AG04450 (cell line): ENCODE measurements around the gene QTRT2. TPM values are rescaled to one million over a fixed set of nuclear protein-coding genes. Genes with fewer than 3 reads are reported as not detected.

ENCODE experiments used
- CTCF ChIA-PET: fragments of 300-600, 350-600 bp; formaldehyde crosslinking; extraction: SDS; loops from one replicate; lab custom pipeline; 2022; ENCODE audit warnings: antibody characterized with exemption, inconsistent platforms; lab: Charles Lee
- POLR2A ChIA-PET: fragments of 350-600 bp; formaldehyde crosslinking; extraction: SDS; loops from one replicate; lab custom pipeline; 2021; ENCODE audit warnings: antibody characterized with exemption, inconsistent platforms; lab: Yijun Ruan, JAX
- DNase-seq: peaks from one replicate; pipeline ENCODE4 v3.0.0-alpha.2; 2011; ENCODE audit warnings: low read depth, low spot score
- H3K27ac ChIP-seq: one replicate; pipeline ENCODE4 v1.5.1; 2012; ENCODE audit warnings: low read depth, low read length, control low read depth
- H3K27me3 ChIP-seq: one replicate; pipeline ENCODE4 v1.6.0; 2012; ENCODE audit warnings: low read length; ENCODE audit not compliant: control insufficient read depth, insufficient read depth
- H3K4me3 ChIP-seq: 2 replicates; pipeline ENCODE4 v1.5.1; 2011; ENCODE audit warnings: mild to moderate bottlenecking, low read depth, low read length, control low read depth
- H3K9me3 ChIP-seq: 2 replicates; pipeline ENCODE4 v1.5.1; 2012; ENCODE audit warnings: low read length; ENCODE audit not compliant: control insufficient read depth, insufficient read depth
- CTCF ChIP-seq: IDR thresholded peaks from 2 replicates; pipeline ENCODE4 v1.5.1; 2011; ENCODE audit warnings: low read depth, low read length, control low read depth, inconsistent platforms
- polyA plus RNA-seq: library from polyadenylated mRNA; depleted of rRNA; stranded (reverse); fragments of >200 nt; gene quantifications from 2 replicates; pipeline ENCODE4 v1.2.3, GENCODE V29; 2011

QTRT2 gene
- polyA plus RNA-seq, 1 experiment, result 10.8 TPM

GRCh38 chr3:114020907-114021306 lies 35.6 kb upstream of the QTRT2 start:
- POLR2A ChIA-PET, result no interaction called here
- Histone ChIP-seq H3K9me3 (no peaks in the 10 kb centered on the region), H3K27me3 (no peaks in the 10 kb centered on the region), H3K27ac (no peak overlapping the region), H3K4me3 (no peak overlapping the region)
- no peak for TF ChIP-seq CTCF
- DNase-seq, result no peak
- CTCF ChIA-PET, result interaction anchor here (0.7 kb wide), 1 partner anchor 13 kb away, joined by 3 read pairs; no protein-coding TSS in a partner anchor

- POLR2A ChIA-PET, result no interaction called here
- DNase-seq, result no peak
Observed at GRCh38 chr3:114022145-114022802, 34.3 kb upstream of the QTRT2 start.

GRCh38 chr3:114025451-114025850 lies 31.1 kb upstream of the QTRT2 start:
- H3K9me3 ChIP-seq, result no peaks in the 10 kb centered on the region
- CTCF ChIA-PET, result no interaction called here
- no peak for TF ChIP-seq CTCF

More at GRCh38 chr3:114022145-114022802, 34.3 kb upstream of the QTRT2 start:
- no peak overlapping the region for H3K4me3 ChIP-seq
- no peaks in the 10 kb centered on the region for H3K27me3 ChIP-seq
- no peaks in the 10 kb centered on the region for H3K9me3 ChIP-seq
- CTCF ChIA-PET, result no interaction called here
- no peak for TF ChIP-seq CTCF
- no peak overlapping the region for H3K27ac ChIP-seq

GRCh38 chr3:114026331-114026730 lies 30.2 kb upstream of the QTRT2 start:
- CTCF ChIA-PET, result no interaction called here
- H3K27me3 ChIP-seq, result no peaks in the 10 kb centered on the region
- TF ChIP-seq CTCF, result no peak
- H3K9me3 ChIP-seq, result no peaks in the 10 kb centered on the region
- POLR2A ChIA-PET, result no interaction called here
- no peak for DNase-seq
- no peak overlapping the region for H3K4me3 ChIP-seq
- H3K27ac ChIP-seq, result no peak overlapping the region

More at GRCh38 chr3:114025451-114025850, 31.1 kb upstream of the QTRT2 start:
- POLR2A ChIA-PET, result no interaction called here
- no peak for DNase-seq
- no peak overlapping the region for H3K27ac ChIP-seq
- H3K27me3 ChIP-seq, result no peaks in the 10 kb centered on the region
- H3K4me3 ChIP-seq, result no peak overlapping the region

- POLR2A ChIA-PET, result no interaction called here
Observed at GRCh38 chr3:114033721-114034120, 22.8 kb upstream of the QTRT2 start.

More at GRCh38 chr3:114033721-114034120, 22.8 kb upstream of the QTRT2 start:
- CTCF ChIA-PET, result interaction anchor here (0.6 to 0.7 kb wide), 2 partner anchors 12 to 1059 kb away, joined by 3 read pairs; no protein-coding TSS in a partner anchor
- H3K27ac ChIP-seq, result no peak overlapping the region
- no peak for TF ChIP-seq CTCF
- no peak overlapping the region for H3K4me3 ChIP-seq
- H3K9me3 ChIP-seq, result no peaks in the 10 kb centered on the region
- DNase-seq, result no peak
- H3K27me3 ChIP-seq, result no peaks in the 10 kb centered on the region
